ENCODE measurements around the gene CYSRT1. TPM values are rescaled to one million over a fixed set of nuclear protein-coding genes. Genes with fewer than 3 reads are reported as not detected.
A peak's percentile ranks its signal among the peaks of the same experiment; 100 is the strongest.

Gene CYSRT1
- total RNA-seq, 1 donor from 2014 or later = 2.1 TPM

GRCh38 chr9:137227054-137227852, 2.3 kb downstream of the CYSRT1 start, which contains the start of gene RNF224:
Gene RNF224, plus strand, starts transcription at chr9:137227502. Its CDS starts 834 bp downstream, at chr9:137228336.
- Mint-ChIP-seq H3K36me3 (ENCODE audit: unreplicated experiment) (no peaks in the 10 kb centered on the region), H3K4me3 (ENCODE audit: unreplicated experiment) (no peak within 1 kb of the TSS), H3K4me1 (ENCODE audit: low read depth, unreplicated experiment) (peaks cover 2% of the 10 kb centered on the region), H3K27ac (ENCODE audit: unreplicated experiment) (no peak within 1 kb of the TSS), H3K9me3 (ENCODE audit: unreplicated experiment) (no peaks in the 10 kb centered on the region), H3K27me3 (ENCODE audit: unreplicated experiment) (peaks cover 2% of the 10 kb centered on the region)
- TF ChIP-seq, protein P1, sequence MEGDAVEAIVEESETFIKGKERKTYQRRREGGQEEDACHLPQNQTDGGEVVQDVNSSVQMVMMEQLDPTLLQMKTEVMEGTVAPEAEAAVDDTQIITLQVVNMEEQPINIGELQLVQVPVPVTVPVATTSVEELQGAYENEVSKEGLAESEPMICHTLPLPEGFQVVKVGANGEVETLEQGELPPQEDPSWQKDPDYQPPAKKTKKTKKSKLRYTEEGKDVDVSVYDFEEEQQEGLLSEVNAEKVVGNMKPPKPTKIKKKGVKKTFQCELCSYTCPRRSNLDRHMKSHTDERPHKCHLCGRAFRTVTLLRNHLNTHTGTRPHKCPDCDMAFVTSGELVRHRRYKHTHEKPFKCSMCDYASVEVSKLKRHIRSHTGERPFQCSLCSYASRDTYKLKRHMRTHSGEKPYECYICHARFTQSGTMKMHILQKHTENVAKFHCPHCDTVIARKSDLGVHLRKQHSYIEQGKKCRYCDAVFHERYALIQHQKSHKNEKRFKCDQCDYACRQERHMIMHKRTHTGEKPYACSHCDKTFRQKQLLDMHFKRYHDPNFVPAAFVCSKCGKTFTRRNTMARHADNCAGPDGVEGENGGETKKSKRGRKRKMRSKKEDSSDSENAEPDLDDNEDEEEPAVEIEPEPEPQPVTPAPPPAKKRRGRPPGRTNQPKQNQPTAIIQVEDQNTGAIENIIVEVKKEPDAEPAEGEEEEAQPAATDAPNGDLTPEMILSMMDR (IDR thresholded peaks at IDR 0.05; ENCODE audit: partially characterized antibody, unreplicated experiment) = peak; percentile 86
- DNase-seq = peak; percentile 91

DNA sequence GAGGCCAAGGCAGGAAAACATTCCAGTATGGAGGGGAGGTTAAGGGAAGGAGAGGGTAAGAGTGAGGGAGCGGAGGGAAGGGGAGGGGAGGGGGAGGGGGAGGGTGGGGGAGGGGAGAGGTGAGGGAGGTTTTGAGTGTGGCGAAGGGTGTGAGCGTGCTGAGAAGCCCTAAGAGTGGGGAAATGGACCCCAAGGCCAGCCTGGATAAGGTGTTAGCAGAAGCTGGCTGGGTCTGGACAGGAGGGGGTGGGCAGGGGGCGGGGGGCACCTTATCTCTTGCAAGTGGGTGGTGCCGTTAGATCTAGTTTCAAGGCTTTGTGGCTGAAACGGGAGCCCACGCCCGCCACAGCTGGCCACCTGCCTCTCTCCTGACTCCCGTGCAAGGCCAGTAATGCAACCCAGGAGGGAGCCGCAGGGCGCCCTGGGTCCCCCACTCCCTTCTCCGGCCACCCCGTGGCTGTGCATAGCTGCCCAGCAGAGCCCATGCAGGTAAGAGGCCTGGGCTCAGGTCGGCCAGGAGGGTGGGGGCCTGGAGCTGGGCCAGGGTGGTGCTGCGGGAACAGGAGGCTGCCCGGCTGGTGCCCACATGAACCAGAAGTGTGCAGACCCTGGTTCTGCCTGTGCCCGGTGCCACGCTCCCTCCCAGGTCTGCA, 3.0 kb downstream of the CYSRT1 start:
- H3K4me1 Mint-ChIP-seq (ENCODE audit: low read depth, unreplicated experiment) = peaks cover 2% of the 10 kb centered on the region
- no peak overlapping the region for H3K4me3 Mint-ChIP-seq (ENCODE audit: unreplicated experiment)
- no peaks in the 10 kb centered on the region for H3K36me3 Mint-ChIP-seq (ENCODE audit: unreplicated experiment)
- H3K27ac Mint-ChIP-seq (ENCODE audit: unreplicated experiment) = no peak overlapping the region
- peaks cover 2% of the 10 kb centered on the region for H3K27me3 Mint-ChIP-seq (ENCODE audit: unreplicated experiment)
- DNase-seq = no peak
- TF ChIP-seq, protein P1 (IDR thresholded peaks at IDR 0.05; ENCODE audit: partially characterized antibody, unreplicated experiment) = no peak
- H3K9me3 Mint-ChIP-seq (ENCODE audit: unreplicated experiment) = no peaks in the 10 kb centered on the region

DNA sequence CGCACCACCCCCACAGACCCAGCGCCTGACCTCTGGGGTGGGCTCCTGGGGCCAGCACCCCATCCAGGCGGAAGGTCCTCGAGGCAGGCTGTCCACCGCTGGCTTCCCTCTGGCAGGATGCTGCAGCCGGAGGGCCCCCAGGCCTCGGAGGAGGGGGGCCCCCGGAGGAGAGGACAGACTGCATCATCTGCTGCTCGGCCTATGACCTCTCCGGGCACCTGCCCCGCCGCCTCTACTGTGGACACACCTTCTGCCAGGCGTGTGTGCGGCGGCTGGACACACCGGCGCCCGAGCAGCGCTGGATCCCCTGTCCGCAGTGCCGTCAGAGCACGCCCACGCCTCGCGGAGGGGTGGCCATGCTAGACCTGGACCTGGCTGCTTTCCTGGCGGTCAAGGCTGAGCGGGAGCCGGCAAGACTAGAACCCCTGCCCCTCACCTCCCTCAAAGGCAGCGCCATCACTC, 3.6 kb downstream of the CYSRT1 start:
- Mint-ChIP-seq H3K27me3 (ENCODE audit: unreplicated experiment) (peaks cover 2% of the 10 kb centered on the region), H3K27ac (ENCODE audit: unreplicated experiment) (no peak overlapping the region), H3K9me3 (ENCODE audit: unreplicated experiment) (no peaks in the 10 kb centered on the region), H3K36me3 (ENCODE audit: unreplicated experiment) (no peaks in the 10 kb centered on the region), H3K4me1 (ENCODE audit: low read depth, unreplicated experiment) (peaks cover 2% of the 10 kb centered on the region), H3K4me3 (ENCODE audit: unreplicated experiment) (no peak overlapping the region)
- DNase-seq = no peak
- TF ChIP-seq, protein P1 (IDR thresholded peaks at IDR 0.05; ENCODE audit: partially characterized antibody, unreplicated experiment) = no peak

DNA sequence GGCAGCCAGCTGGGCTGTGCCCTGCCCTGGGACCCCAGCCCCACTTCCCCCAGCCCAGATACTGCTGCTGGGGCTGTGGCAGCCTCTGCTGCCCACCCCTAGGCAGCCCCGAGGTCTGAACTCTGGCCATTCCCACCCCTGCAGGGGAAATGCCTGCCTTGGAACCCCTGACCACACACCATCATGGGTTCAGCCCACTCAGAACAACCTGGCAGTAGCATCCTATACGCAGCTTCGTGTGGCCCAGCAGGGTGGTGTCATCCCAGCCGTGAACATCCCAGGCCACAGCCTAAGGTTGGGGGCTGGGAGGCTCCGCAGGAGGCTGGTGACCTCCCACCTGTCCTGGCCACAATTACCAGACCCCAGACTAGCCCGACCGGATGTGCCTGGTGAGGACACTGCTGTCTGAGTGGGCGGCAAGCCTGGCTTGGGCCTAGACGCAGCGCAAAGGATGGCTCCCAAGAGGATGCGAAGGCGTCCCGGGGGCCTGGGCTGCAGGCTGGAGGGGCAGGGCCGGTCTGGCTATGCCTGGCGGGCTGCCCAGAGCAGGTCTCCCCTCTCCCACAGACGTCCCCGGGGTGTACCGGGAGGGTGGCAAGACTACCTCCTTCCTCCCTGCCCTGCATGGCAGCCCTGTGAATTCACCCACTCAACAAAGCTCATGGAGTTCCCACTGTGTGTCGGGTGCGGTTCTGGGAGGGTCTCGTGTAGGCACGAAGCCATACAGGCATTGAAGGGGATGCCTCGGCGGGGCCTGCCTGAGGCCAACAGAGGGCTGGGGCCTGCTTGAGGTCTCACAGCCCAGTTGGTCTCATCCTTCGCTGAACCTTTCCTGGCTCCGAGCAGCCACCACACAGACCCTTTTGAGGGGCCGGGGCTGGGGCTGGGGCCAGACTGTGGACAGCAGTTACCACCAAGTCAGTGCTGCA, 4.3 kb downstream of the CYSRT1 start:
- TF ChIP-seq, protein P1 (IDR thresholded peaks at IDR 0.05; ENCODE audit: partially characterized antibody, unreplicated experiment) = no peak
- Mint-ChIP-seq H3K36me3 (ENCODE audit: unreplicated experiment) (no peaks in the 10 kb centered on the region), H3K4me3 (ENCODE audit: unreplicated experiment) (no peak overlapping the region), H3K4me1 (ENCODE audit: low read depth, unreplicated experiment) (peaks cover 2% of the 10 kb centered on the region), H3K9me3 (ENCODE audit: unreplicated experiment) (no peaks in the 10 kb centered on the region), H3K27ac (ENCODE audit: unreplicated experiment) (no peak overlapping the region), H3K27me3 (ENCODE audit: unreplicated experiment) (peaks cover 2% of the 10 kb centered on the region)
- no peak for DNase-seq
